ENCODE results near the gene RPRML. TPM values are rescaled to one million over a fixed set of nuclear protein-coding genes. Genes with fewer than 3 reads are reported as not detected.

Gene RPRML
- total RNA-seq, 4 donors from 2014 or later: 0.59 TPM; not detected in 3

- DNase-seq (ENCODE audit: low spot score in 2 of 2): no peak
- Histone ChIP-seq H3K27ac (peak overlapping the region in 1 of 4 donors; percentile 24), H3K27me3 (no peaks in the 10 kb centered on the region), H3K36me3 (peaks cover 6 to 50% (median 26%) of the 10 kb centered on the region in 3 donors), H3K4me3 (no peak overlapping the region), H3K4me1 (peaks cover 0 to 62% (median 18%) of the 10 kb centered on the region in 4 donors), H3K9me3 (no peaks in the 10 kb centered on the region)
- 79 to 85% methylated on average over 10 of the region's 10 CpGs for WGBS, 2 donors
- TF ChIP-seq EP300 (IDR thresholded peaks at IDR 0.05): no peak
- no peak for TF ChIP-seq CTCF (IDR thresholded peaks at IDR 0.05)
- TF ChIP-seq POLR2A (IDR thresholded peaks at IDR 0.05): no peak
These were observed 50.4 kb downstream of the RPRML start for GRCh38 chr17:46928467-46929261.

Small RNA genes within 50 kb of the gene (small RNA-seq; reads per million reads assigned to genes)
- not detected for gene MIR5089

Other genes starting within 250 kb of the RPRML start
- gene WNT3, start 160.6 kb downstream of the RPRML start, total RNA-seq: under 1 TPM; 0.21 to 0.90 (median 0.73) TPM
- gene WNT9B, start 127.7 kb downstream of the RPRML start, total RNA-seq: under 1 TPM in 2 of 4 donors, not detected in 2; 0.78 to 0.90 TPM
- 10 to 100 TPM; 39.3 to 52.6 (median 48.1) TPM for gene GOSR2, start 56.1 kb downstream of the RPRML start, total RNA-seq
- 10 to 100 TPM; 38.7 to 87.6 (median 64.5) TPM for gene CDC27, start 210.0 kb upstream of the RPRML start, total RNA-seq
- 1 to 10 TPM in 1 of 4 donors, not detected in 3; 1.5 TPM for gene MYL4, start 230.1 kb upstream of the RPRML start, total RNA-seq

Measured in tibial nerve (tissue), 4 donors.